COLO668 (cell line): ENCODE results near the gene KIF2B.
"Not testable (repeated sequence)": the region's sequence is repeated elsewhere in the genome, so short reads cannot be mapped to it uniquely, and the experiment has no call there.

Experiments
- DNase-seq: peaks from one replicate; lab custom pipeline; 2025; ENCODE audit not compliant: unreplicated experiment; lab: John Stamatoyannopoulos, UW

KIF2B gene

GRCh38 chr17:53822764-53823163 lies at the start of gene KIF2B:
Gene KIF2B (plus strand): TSS chr17:53822927. CDS start chr17:53823034, 107 bp downstream.
- no peak for DNase-seq

- DNase-seq: no peak
Observed at GRCh38 chr17:53780320-53780719, 42.4 kb upstream of the KIF2B start.

GRCh38 chr17:53791551-53791950 lies 31.2 kb upstream of the KIF2B start:
- no peak for DNase-seq

- no peak for DNase-seq
Observed at GRCh38 chr17:53792451-53792850, 30.3 kb upstream of the KIF2B start.

GRCh38 chr17:53792997-53793396 lies 29.7 kb upstream of the KIF2B start:
- DNase-seq: no peak

- DNase-seq: no peak
Observed at GRCh38 chr17:53794875-53795274, 27.9 kb upstream of the KIF2B start.

- no peak for DNase-seq
Observed at GRCh38 chr17:53796642-53797041, 26.1 kb upstream of the KIF2B start.

GRCh38 chr17:53797501-53797900 lies 25.2 kb upstream of the KIF2B start:
- DNase-seq: no peak

GRCh38 chr17:53804437-53804836 lies 18.3 kb upstream of the KIF2B start:
- DNase-seq: no peak

GRCh38 chr17:53806473-53806872 lies 16.3 kb upstream of the KIF2B start:
- no peak for DNase-seq

- no peak for DNase-seq
Observed at GRCh38 chr17:53807286-53807685, 15.4 kb upstream of the KIF2B start.

- DNase-seq: no peak
Observed at GRCh38 chr17:53818271-53818670, 4.5 kb upstream of the KIF2B start.

- no peak for DNase-seq
Observed at GRCh38 chr17:53818929-53819328, 3.8 kb upstream of the KIF2B start.

- no peak for DNase-seq
Observed at GRCh38 chr17:53819956-53820355, 2.8 kb upstream of the KIF2B start.

- no peak for DNase-seq
Observed at GRCh38 chr17:53823341-53824050, 769 bp downstream of the KIF2B start.

GRCh38 chr17:53834771-53835170 lies 12.0 kb downstream of the KIF2B start:
- not testable (repeated sequence) for DNase-seq

- DNase-seq: no peak
Observed at GRCh38 chr17:53837131-53837530, 14.4 kb downstream of the KIF2B start.

- no peak for DNase-seq
Observed at GRCh38 chr17:53844491-53845107, 21.9 kb downstream of the KIF2B start.

GRCh38 chr17:53871128-53871527 lies 48.4 kb downstream of the KIF2B start:
- not testable (repeated sequence) for DNase-seq
